GM12878 (cell line): ENCODE results near the gene RARB. TPM values are rescaled to one million over a fixed set of nuclear protein-coding genes. Genes with fewer than 3 reads are reported as not detected.

ENCODE experiments used
- ASH2L ChIP-seq: fragments of 300-600, 200-600 bp; sonication (generic); IDR thresholded peaks from 2 replicates; pipeline ENCODE4 v1.6.1; 2017; ENCODE audit warnings: low read depth, mild to moderate bottlenecking, borderline replicate concordance
- CEBPZ ChIP-seq: fragments of 150-350 bp; IDR thresholded peaks from 2 replicates; pipeline ENCODE4 v1.6.1; 2016; ENCODE audit warnings: low read depth, low read length
- EZH2 ChIP-seq: IDR thresholded peaks from 2 replicates; pipeline ENCODE4 v1.6.1; 2012; ENCODE audit warnings: low read depth, mild to moderate bottlenecking, control low read depth, inconsistent platforms, low read length, borderline replicate concordance; ENCODE audit not compliant: control insufficient read depth
- NR2C2 ChIP-seq: IDR thresholded peaks from 2 replicates; pipeline ENCODE4 v1.6.1; 2011; ENCODE audit warnings: borderline replicate concordance, low read depth; ENCODE audit not compliant: control insufficient read depth, insufficient read length
- PAX8 ChIP-seq: fragments of 450-650 bp; IDR thresholded peaks from 2 replicates; pipeline ENCODE4 v1.6.1; 2017; ENCODE audit warnings: mild to moderate bottlenecking, moderate library complexity
- RCOR1 ChIP-seq: conservative IDR thresholded peaks from 2 replicates; pipeline ENCODE4 v1.6.1; 2012; ENCODE audit warnings: low read depth, low read length, improper control_type of control experiment
- SPI1 ChIP-seq: IDR thresholded peaks from 2 replicates; pipeline ENCODE4 v1.6.1; 2011; ENCODE audit warnings: low read depth, mild to moderate bottlenecking, low read length, moderate library complexity, borderline replicate concordance; ENCODE audit not compliant: insufficient read depth
- TARDBP ChIP-seq: IDR thresholded peaks from 2 replicates; pipeline ENCODE4 v1.6.1; 2016; ENCODE audit warnings: borderline replicate concordance
- ZBTB33 ChIP-seq: fragments of 450-650 bp; IDR thresholded peaks from 2 replicates; pipeline ENCODE4 v1.6.1; 2017; ENCODE audit warnings: mild to moderate bottlenecking
- polyA plus RNA-seq, 11 experiments: library from polyadenylated mRNA; depleted of rRNA in 4 of 11; unstranded in 6 of 11; stranded (reverse) in 5 of 11; fragments of >200 nt; fragmentation: Nextera tagmentation in 4 of 11; fragmentation: Illumina TruSeq in 1 of 11; extraction: Ambion mirVana in 4 of 11; extraction: Trizol in 1 of 11; gene quantifications; 1 replicate in 1 of 11; 2 replicates in 10 of 11; pipeline versions ENCODE4 v1.2.1 to v1.2.3, GENCODE V29; 2011 to 2016; ENCODE audit warnings: inconsistent platforms in 2 of 11, missing spikeins in 2 of 11, low read depth in 1 of 11
- total RNA-seq, 4 experiments: library from RNA; depleted of rRNA in 3 of 4; stranded (reverse); fragments of >200 nt in 3 of 4; fragmentation: Illumina TruSeq in 1 of 4; extraction: Trizol in 1 of 4; gene quantifications; 2 replicates each; pipeline versions ENCODE4 v1.2.1 to v1.2.3, GENCODE V29; 2013 to 2021

RARB gene
- total and polyA plus RNA-seq, 10 of the 15 experiments (the other 5 are each of a cell fraction or from before 2014, with no cell fraction given), result 0.05 to 0.06 TPM; not detected in 8

- TF ChIP-seq ZBTB33 (no peak), NR2C2 (no peak), ASH2L (no peak), SPI1 (no peak), CEBPZ (no peak), EZH2 (no peak), TARDBP (no peak), RCOR1 (no peak), PAX8 (no peak)
Observed at GRCh38 chr3:25390605-25391004, 37.5 kb upstream of the RARB start (continued).
